HEK293 (cell line): Measurements from ENCODE around the gene TMEM91.

Source experiments
- GLI4 ChIP-seq: fragments of 450-650 bp; formaldehyde crosslinking; IDR thresholded peaks from 2 replicates; pipeline ENCODE4 v1.5.1; 2016; ENCODE audit warnings: missing biosample characterization, missing genetic modification characterization
- ZNF138 ChIP-seq: fragments of 450-650 bp; formaldehyde crosslinking; IDR thresholded peaks from 2 replicates; pipeline ENCODE4 v1.5.1; 2016; ENCODE audit warnings: missing biosample characterization, missing genetic modification characterization, borderline replicate concordance
- ZXDB ChIP-seq: fragments of 450-650 bp; formaldehyde crosslinking; IDR thresholded peaks from 2 replicates; pipeline ENCODE4 v1.5.1; 2016; ENCODE audit warnings: missing biosample characterization, missing genetic modification characterization

DNA sequence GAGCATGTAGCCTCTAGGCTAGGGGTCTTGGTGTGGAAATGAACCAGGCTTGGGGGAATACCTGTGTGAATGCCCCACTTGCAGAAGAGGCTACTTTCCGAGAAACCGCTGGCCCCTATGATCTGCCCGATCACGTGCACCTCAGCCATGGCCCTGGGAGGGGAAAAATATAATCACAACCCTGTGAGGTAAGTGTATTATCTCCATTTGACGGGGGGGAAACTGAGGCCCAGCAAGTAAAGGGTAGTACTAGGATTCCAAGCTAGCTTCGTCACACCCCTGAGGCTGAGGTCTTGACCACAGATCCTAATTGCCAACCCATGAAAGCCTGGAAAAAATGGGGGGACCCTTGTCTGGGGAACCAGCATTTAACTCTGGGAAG is 13.0 kb upstream of the TMEM91 start:
- TF ChIP-seq ZNF138, result no peak
- TF ChIP-seq ZXDB (tag by site-specific recombination), result no peak
- no peak for TF ChIP-seq GLI4
